ENCODE measurements around the gene CNR2.

The CNR2 gene

GRCh38 chr1:23895082-23895481, 18.1 kb downstream of the CNR2 start:
- TF ChIP-seq CTCF (conservative IDR thresholded peaks at IDR 0.05), result no peak
- H3K27ac ChIP-seq, result no peak overlapping the region

GRCh38 chr1:23889074-23889473, 24.1 kb downstream of the CNR2 start:
- no peak for TF ChIP-seq CTCF (conservative IDR thresholded peaks at IDR 0.05)
- H3K27ac ChIP-seq, result no peak overlapping the region

GRCh38 chr1:23885222-23885621, 27.9 kb downstream of the CNR2 start:
- no peak for TF ChIP-seq CTCF (conservative IDR thresholded peaks at IDR 0.05)
- no peak overlapping the region for H3K27ac ChIP-seq

GRCh38 chr1:23882746-23883145, 30.4 kb downstream of the CNR2 start:
- no peak overlapping the region for H3K27ac ChIP-seq
- no peak for TF ChIP-seq CTCF (conservative IDR thresholded peaks at IDR 0.05)

- no peak overlapping the region for H3K27ac ChIP-seq
- no peak for TF ChIP-seq CTCF (conservative IDR thresholded peaks at IDR 0.05)
Measured at GRCh38 chr1:23879809-23880208, 33.4 kb downstream of the CNR2 start.

GRCh38 chr1:23878668-23879067, 34.5 kb downstream of the CNR2 start:
- no peak for TF ChIP-seq CTCF (conservative IDR thresholded peaks at IDR 0.05)

GRCh38 chr1:23875382-23875781, 37.8 kb downstream of the CNR2 start:
- TF ChIP-seq CTCF (conservative IDR thresholded peaks at IDR 0.05), result no peak
- no peak overlapping the region for H3K27ac ChIP-seq

More at GRCh38 chr1:23878668-23879067, 34.5 kb downstream of the CNR2 start:
- H3K27ac ChIP-seq, result no peak overlapping the region

GRCh38 chr1:23872421-23872820, 40.7 kb downstream of the CNR2 start:
- TF ChIP-seq CTCF (conservative IDR thresholded peaks at IDR 0.05), result no peak
- no peak overlapping the region for H3K27ac ChIP-seq

Measured in VCaP (cell line).